Right lobe of liver (tissue), 4 donors: ENCODE measurements around the gene RBP3.

Source experiments
- CTCF ChIP-seq, 4 donors: fragments of 200-600 bp in 3 of 4; fragments of 450-650 bp in 1 of 4; IDR thresholded peaks; one replicate each; pipeline versions ENCODE4 v1.5.1 to v1.8.0; 2016 to 2022; ENCODE audit warnings: antibody characterized with exemption in 4 of 4, mild to moderate bottlenecking in 2 of 4
- POLR2A ChIP-seq: fragments of 450-650 bp; IDR thresholded peaks from one replicate; pipeline ENCODE4 v1.6.1; 2017; ENCODE audit warnings: antibody characterized with exemption, mild to moderate bottlenecking
- donor health status: DM: no; HTN: no; CAD: no.
- donor health status: DM: no; HTN: no; CAD: no.
- donor health status: DM: no; HTN: yes; CAD: no.

- TF ChIP-seq CTCF (IDR thresholded peaks at IDR 0.05) = no peak
- no peak for TF ChIP-seq POLR2A
These were observed 27.4 kb upstream of the RBP3 start for GRCh38 chr10:47320812-47321211.
